Keratinocyte (primary cell): ENCODE data around the gene LMO7. TPM values are rescaled to one million over a fixed set of nuclear protein-coding genes. Genes with fewer than 3 reads are reported as not detected.

Experiments
- DNase-seq: peaks from one replicate; pipeline ENCODE4 v3.0.0-alpha.2; 2011; ENCODE audit warnings: low read depth, missing footprints, low spot score
- FAIRE-seq: peaks from 2 replicates; lab custom pipeline; 2011; peaks lifted over from hg19 to GRCh38; lab: Jason Lieb, UNC
- H2AFZ ChIP-seq: 2 replicates; pipeline ENCODE4 v1.6.0; 2012; ENCODE audit warnings: low read length, control low read depth, inconsistent platforms; ENCODE audit not compliant: control insufficient read depth
- H3K27ac ChIP-seq: 2 replicates; pipeline ENCODE4 v1.5.1; 2011; ENCODE audit warnings: low read length; ENCODE audit not compliant: control insufficient read depth, insufficient read depth
- H3K27me3 ChIP-seq: 3 replicates; pipeline ENCODE4 v1.6.0; 2011; ENCODE audit warnings: low read length; ENCODE audit not compliant: control insufficient read depth, insufficient read depth; ENCODE audit errors: extremely low read depth
- H3K36me3 ChIP-seq, 2 experiments: 2 replicates in 1 of 2; 3 replicates in 1 of 2; pipeline ENCODE4 v1.5.1; 2011; ENCODE audit warnings: low read length in 2 of 2, mild to moderate bottlenecking in 1 of 2; ENCODE audit not compliant: control insufficient read depth in 2 of 2, insufficient read depth in 2 of 2; ENCODE audit errors: extremely low read depth in 1 of 2
- H3K4me1 ChIP-seq: 3 replicates; pipeline ENCODE4 v1.5.1; 2011; ENCODE audit warnings: low read length; ENCODE audit not compliant: control insufficient read depth, insufficient read depth; ENCODE audit errors: extremely low read depth
- H3K4me2 ChIP-seq: 3 replicates; pipeline ENCODE4 v1.6.0; 2011; ENCODE audit warnings: low read depth, low read length; ENCODE audit not compliant: control insufficient read depth, insufficient read depth; ENCODE audit errors: extremely low read depth
- H3K4me3 ChIP-seq, 3 experiments: fragments of 200-600 bp in 1 of 3; sonication (generic) in 1 of 3; 2 replicates in 2 of 3; 3 replicates in 1 of 3; pipeline ENCODE4 v1.5.1; 2011 to 2016; ENCODE audit warnings: low read length in 3 of 3, mild to moderate bottlenecking in 3 of 3, control low read depth in 2 of 3, inconsistent platforms in 1 of 3, low read depth in 1 of 3, mixed read lengths in 1 of 3, mixed run types in 1 of 3, moderate library complexity in 1 of 3; ENCODE audit not compliant: control insufficient read depth in 2 of 3, insufficient read depth in 2 of 3; ENCODE audit errors: extremely low read depth in 1 of 3
- H3K79me2 ChIP-seq: 2 replicates; pipeline ENCODE4 v1.6.0; 2012; ENCODE audit warnings: low read length; ENCODE audit not compliant: control insufficient read depth, insufficient read depth
- H3K9ac ChIP-seq: 3 replicates; pipeline ENCODE4 v1.6.0; 2011; ENCODE audit warnings: low read length; ENCODE audit not compliant: control insufficient read depth, insufficient read depth; ENCODE audit errors: extremely low read depth
- H3K9me1 ChIP-seq: 3 replicates; pipeline ENCODE4 v1.6.0; 2011; ENCODE audit warnings: low read length; ENCODE audit not compliant: control insufficient read depth, insufficient read depth; ENCODE audit errors: extremely low read depth
- H3K9me3 ChIP-seq: 2 replicates; pipeline ENCODE4 v1.5.1; 2012; ENCODE audit warnings: low read depth, low read length; ENCODE audit not compliant: control insufficient read depth
- H4K20me1 ChIP-seq: 3 replicates; pipeline ENCODE4 v1.6.0; 2011; ENCODE audit warnings: low read length; ENCODE audit not compliant: control insufficient read depth, insufficient read depth; ENCODE audit errors: extremely low read depth
- EZH2 ChIP-seq: IDR thresholded peaks from one replicate; pipeline ENCODE4 v1.6.1; 2012; ENCODE audit warnings: inconsistent platforms, mild to moderate bottlenecking, low read length, moderate library complexity
- dilution Hi-C: fragments of 300-500 bp; cut with MboI; formaldehyde crosslinking; loops from one replicate; pipeline ENCODE4 v1.7.0; 2020; ENCODE audit warnings: low sequenced_read_pairs; ENCODE audit not compliant: extremely low pct_ligation_motif_present
- polyA plus RNA-seq, 5 experiments: library from polyadenylated mRNA; depleted of rRNA in 3 of 5; stranded (reverse) in 3 of 5; stranded (forward) in 1 of 5; unstranded in 1 of 5; fragments of >200 nt; gene quantifications; 1 replicate in 1 of 5; 2 replicates in 3 of 5; 3 replicates in 1 of 5; pipeline versions ENCODE4 v1.2.1 to v1.2.3, GENCODE V29; 2011 to 2012; ENCODE audit warnings: missing spikeins in 2 of 5, low read depth in 1 of 5, low replicate concordance in 1 of 5
- TF ChIP-seq, protein P1 (sequence below), 3 experiments: IDR thresholded peaks in 1 of 3; conservative IDR thresholded peaks in 1 of 3; optimal IDR thresholded peaks in 1 of 3; 2 replicates in 2 of 3; 3 replicates in 1 of 3; pipeline versions ENCODE3 to v1.5.1; 2011; ENCODE audit warnings: low read length in 3 of 3, mild to moderate bottlenecking in 3 of 3, moderate library complexity in 2 of 3, control low read depth in 1 of 3, inconsistent platforms in 1 of 3; ENCODE audit not compliant: insufficient read depth in 2 of 3; ENCODE audit errors: extremely low read depth in 1 of 3

The LMO7 gene
- polyA plus RNA-seq, 1 donor (not counting 4 experiments of a cell fraction or from before 2014, with no cell fraction given) = 8.9 TPM

DNA sequence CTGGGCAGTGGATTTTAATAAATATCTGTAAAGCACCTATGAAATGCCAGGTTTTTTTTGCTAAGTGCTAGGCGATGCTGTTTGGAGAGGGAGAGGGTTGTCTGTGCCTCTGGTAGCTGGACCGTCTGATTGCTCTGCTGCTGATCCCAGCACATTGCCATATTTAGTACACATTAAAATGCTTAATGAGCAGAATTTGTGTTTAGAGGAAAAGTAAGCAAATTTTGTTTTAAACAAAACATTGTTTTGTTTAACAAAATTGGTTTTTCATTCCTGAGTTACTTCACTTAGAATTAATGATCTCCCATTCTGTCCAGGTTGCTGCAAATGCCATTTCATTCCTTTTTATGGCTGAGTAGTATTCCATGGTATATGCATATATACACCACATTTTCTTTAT, 85.2 kb downstream of the LMO7 start:
- peaks cover 5% of the 10 kb centered on the region for H3K4me1 ChIP-seq
- no peak overlapping the region for H3K9ac ChIP-seq
- no peak for DNase-seq
- H3K79me2 ChIP-seq = no peaks in the 10 kb centered on the region
- no peak overlapping the region for H3K27ac ChIP-seq
- no peak overlapping the region for H2AFZ ChIP-seq
- H3K36me3 ChIP-seq = no peaks in the 10 kb centered on the region
- no peak overlapping the region for H3K4me3 ChIP-seq
- H3K27me3 ChIP-seq = no peaks in the 10 kb centered on the region
- no peak for FAIRE-seq
- TF ChIP-seq EZH2 = no peak
- TF ChIP-seq, protein P1, sequence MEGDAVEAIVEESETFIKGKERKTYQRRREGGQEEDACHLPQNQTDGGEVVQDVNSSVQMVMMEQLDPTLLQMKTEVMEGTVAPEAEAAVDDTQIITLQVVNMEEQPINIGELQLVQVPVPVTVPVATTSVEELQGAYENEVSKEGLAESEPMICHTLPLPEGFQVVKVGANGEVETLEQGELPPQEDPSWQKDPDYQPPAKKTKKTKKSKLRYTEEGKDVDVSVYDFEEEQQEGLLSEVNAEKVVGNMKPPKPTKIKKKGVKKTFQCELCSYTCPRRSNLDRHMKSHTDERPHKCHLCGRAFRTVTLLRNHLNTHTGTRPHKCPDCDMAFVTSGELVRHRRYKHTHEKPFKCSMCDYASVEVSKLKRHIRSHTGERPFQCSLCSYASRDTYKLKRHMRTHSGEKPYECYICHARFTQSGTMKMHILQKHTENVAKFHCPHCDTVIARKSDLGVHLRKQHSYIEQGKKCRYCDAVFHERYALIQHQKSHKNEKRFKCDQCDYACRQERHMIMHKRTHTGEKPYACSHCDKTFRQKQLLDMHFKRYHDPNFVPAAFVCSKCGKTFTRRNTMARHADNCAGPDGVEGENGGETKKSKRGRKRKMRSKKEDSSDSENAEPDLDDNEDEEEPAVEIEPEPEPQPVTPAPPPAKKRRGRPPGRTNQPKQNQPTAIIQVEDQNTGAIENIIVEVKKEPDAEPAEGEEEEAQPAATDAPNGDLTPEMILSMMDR (optimal IDR thresholded peaks at IDR 0.05 in 1 of 3, IDR thresholded peaks at IDR 0.05 in 1 of 3, conservative IDR thresholded peaks at IDR 0.05 in 1 of 3; ENCODE audit: extremely low read depth in 1 of 3, insufficient read depth in 2 of 3, low read length in 3 of 3) = no peak
- dilution Hi-C loops = no loop called here
- no peaks in the 10 kb centered on the region for H3K9me1 ChIP-seq
- no peaks in the 10 kb centered on the region for H3K9me3 ChIP-seq
- no peak overlapping the region for H3K4me2 ChIP-seq
- no peaks in the 10 kb centered on the region for H4K20me1 ChIP-seq

DNA sequence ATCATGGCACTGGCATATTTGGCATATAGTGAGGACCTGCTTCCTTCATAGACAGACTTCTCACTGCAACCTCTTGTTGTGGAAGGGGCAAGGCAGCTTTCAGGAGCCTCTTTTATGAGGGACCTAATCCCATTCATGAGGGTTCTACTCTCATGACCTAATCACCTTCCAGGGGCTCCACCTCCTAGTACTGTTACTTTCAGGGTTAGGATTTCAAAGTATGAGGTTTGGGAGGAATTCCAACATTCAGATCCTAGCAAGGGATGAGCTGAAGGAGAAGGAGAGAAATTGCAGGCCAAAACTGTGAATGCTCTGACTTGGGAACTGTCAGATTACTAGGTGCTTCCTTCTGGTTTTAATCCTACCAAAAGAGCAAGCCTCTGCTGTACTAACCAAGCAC, 87.8 kb downstream of the LMO7 start:
- Histone ChIP-seq H3K27me3 (no peaks in the 10 kb centered on the region), H2AFZ (no peak overlapping the region), H3K36me3 (no peaks in the 10 kb centered on the region), H3K4me3 (no peak overlapping the region), H3K27ac (no peak overlapping the region), H3K9ac (no peak overlapping the region), H4K20me1 (no peaks in the 10 kb centered on the region), H3K4me1 (peaks cover 4% of the 10 kb centered on the region), H3K9me1 (no peaks in the 10 kb centered on the region), H3K4me2 (no peak overlapping the region), H3K79me2 (no peaks in the 10 kb centered on the region), H3K9me3 (no peaks in the 10 kb centered on the region)
- TF ChIP-seq, protein P1 (optimal IDR thresholded peaks at IDR 0.05 in 1 of 3, IDR thresholded peaks at IDR 0.05 in 1 of 3, conservative IDR thresholded peaks at IDR 0.05 in 1 of 3; ENCODE audit: extremely low read depth in 1 of 3, insufficient read depth in 2 of 3, low read length in 3 of 3) = no peak
- TF ChIP-seq EZH2 = no peak
- dilution Hi-C loops = no loop called here
- FAIRE-seq (no peak), DNase-seq (no peak)
